ENCODE data around the gene ME3. TPM values are rescaled to one million over a fixed set of nuclear protein-coding genes. Genes with fewer than 3 reads are reported as not detected.
"Not testable (repeated sequence)": the region's sequence is repeated elsewhere in the genome, so short reads cannot be mapped to it uniquely, and the experiment has no call there.

ME3 gene
- total RNA-seq, 1 donor from 2014 or later, result 0.92 TPM

- Mint-ChIP-seq H3K4me1 (ENCODE audit: unreplicated experiment) (no peaks in the 10 kb centered on the region), H3K27me3 (ENCODE audit: unreplicated experiment) (no peaks in the 10 kb centered on the region), H3K9me3 (ENCODE audit: unreplicated experiment) (peaks cover 3% of the 10 kb centered on the region), H3K36me3 (ENCODE audit: low read depth, unreplicated experiment) (no peaks in the 10 kb centered on the region), H3K4me3 (ENCODE audit: unreplicated experiment) (no peak overlapping the region), H3K27ac (ENCODE audit: unreplicated experiment) (no peak overlapping the region)
- DNase-seq (ENCODE audit: low spot score), result no peak
- no peak for TF ChIP-seq CTCF (IDR thresholded peaks at IDR 0.05; ENCODE audit: unreplicated experiment)
Observed at GRCh38 chr11:86535773-86536172, 136.6 kb downstream of the ME3 start.

GRCh38 chr11:86524620-86525352 lies 147.6 kb downstream of the ME3 start:
- Mint-ChIP-seq H3K4me3 (ENCODE audit: unreplicated experiment) (peak overlapping the region; percentile 4), H3K9me3 (ENCODE audit: unreplicated experiment) (peaks cover 6% of the 10 kb centered on the region), H3K4me1 (ENCODE audit: unreplicated experiment) (peaks cover 4% of the 10 kb centered on the region), H3K36me3 (ENCODE audit: low read depth, unreplicated experiment) (peaks cover 5% of the 10 kb centered on the region), H3K27me3 (ENCODE audit: unreplicated experiment) (no peaks in the 10 kb centered on the region), H3K27ac (ENCODE audit: unreplicated experiment) (no peak overlapping the region)
- TF ChIP-seq CTCF (IDR thresholded peaks at IDR 0.05; ENCODE audit: unreplicated experiment), result no peak
- no peak for DNase-seq (ENCODE audit: low spot score)

- Mint-ChIP-seq H3K27ac (ENCODE audit: unreplicated experiment) (no peak overlapping the region), H3K4me3 (ENCODE audit: unreplicated experiment) (no peak overlapping the region), H3K9me3 (ENCODE audit: unreplicated experiment) (peaks cover 6% of the 10 kb centered on the region), H3K27me3 (ENCODE audit: unreplicated experiment) (no peaks in the 10 kb centered on the region), H3K36me3 (ENCODE audit: low read depth, unreplicated experiment) (peaks cover 5% of the 10 kb centered on the region), H3K4me1 (ENCODE audit: unreplicated experiment) (peaks cover 10% of the 10 kb centered on the region)
- TF ChIP-seq CTCF (IDR thresholded peaks at IDR 0.05; ENCODE audit: unreplicated experiment), result no peak
- DNase-seq (ENCODE audit: low spot score), result no peak
Observed at GRCh38 chr11:86523738-86524619, 148.4 kb downstream of the ME3 start.

- H3K4me1 Mint-ChIP-seq (ENCODE audit: unreplicated experiment), result peaks cover 24% of the 10 kb centered on the region
- not testable (repeated sequence) for H3K4me3 Mint-ChIP-seq (ENCODE audit: unreplicated experiment); DNase-seq (ENCODE audit: low spot score); H3K9me3 Mint-ChIP-seq (ENCODE audit: unreplicated experiment); H3K27ac Mint-ChIP-seq (ENCODE audit: unreplicated experiment); H3K36me3 Mint-ChIP-seq (ENCODE audit: low read depth, unreplicated experiment); H3K27me3 Mint-ChIP-seq (ENCODE audit: unreplicated experiment)
Observed at GRCh38 chr11:86522512-86522911, 149.9 kb downstream of the ME3 start.

- Mint-ChIP-seq H3K27ac (ENCODE audit: unreplicated experiment) (no peak overlapping the region), H3K4me3 (ENCODE audit: unreplicated experiment) (no peak overlapping the region), H3K4me1 (ENCODE audit: unreplicated experiment) (peaks cover 52% of the 10 kb centered on the region), H3K9me3 (ENCODE audit: unreplicated experiment) (no peaks in the 10 kb centered on the region), H3K27me3 (ENCODE audit: unreplicated experiment) (peaks cover 2% of the 10 kb centered on the region), H3K36me3 (ENCODE audit: low read depth, unreplicated experiment) (no peaks in the 10 kb centered on the region)
- no peak for TF ChIP-seq CTCF (IDR thresholded peaks at IDR 0.05; ENCODE audit: unreplicated experiment)
- no peak for DNase-seq (ENCODE audit: low spot score)
Observed at GRCh38 chr11:86519064-86519911, 153.1 kb downstream of the ME3 start.

Data from endothelial cell (in vitro differentiated cells).